ENCODE results near the gene TPO.

Gene TPO

GRCh38 chr2:1539973-1540372 lies 126.7 kb downstream of the TPO start:
- no peak for DNase-seq

GRCh38 chr2:1540481-1540880 lies 127.2 kb downstream of the TPO start:
- DNase-seq: no peak

- DNase-seq: no peak
Observed at GRCh38 chr2:1541040-1541439, 127.8 kb downstream of the TPO start.

- peak; percentile 54 for DNase-seq
Observed at GRCh38 chr2:1541819-1542475, 128.7 kb downstream of the TPO start.

- DNase-seq: no peak
Observed at GRCh38 chr2:1542971-1543370, 129.7 kb downstream of the TPO start.

GRCh38 chr2:1543776-1544477 lies 130.7 kb downstream of the TPO start:
- DNase-seq: no peak

GRCh38 chr2:1544478-1545069 lies 131.3 kb downstream of the TPO start:
- no peak for DNase-seq

- DNase-seq: peak; percentile 58
Observed at GRCh38 chr2:1546023-1546591, 132.8 kb downstream of the TPO start.

GRCh38 chr2:1546901-1547300 lies 133.6 kb downstream of the TPO start:
- DNase-seq: no peak

GRCh38 chr2:1548910-1549673 lies 135.8 kb downstream of the TPO start:
- DNase-seq: no peak

- DNase-seq: no peak
Observed at GRCh38 chr2:1550076-1550475, 136.8 kb downstream of the TPO start.

GRCh38 chr2:1550658-1551316 lies 137.5 kb downstream of the TPO start:
- DNase-seq: no peak

- DNase-seq: no peak
Observed at GRCh38 chr2:1551905-1552304, 138.6 kb downstream of the TPO start.

- DNase-seq: no peak
Observed at GRCh38 chr2:1552611-1553010, 139.3 kb downstream of the TPO start.

- DNase-seq: no peak
Observed at GRCh38 chr2:1553671-1554295, 140.5 kb downstream of the TPO start.

- no peak for DNase-seq
Observed at GRCh38 chr2:1556286-1556685, 143.0 kb downstream of the TPO start.

GRCh38 chr2:1556776-1557466 lies 143.7 kb downstream of the TPO start:
- DNase-seq: no peak

- DNase-seq: no peak
Observed at GRCh38 chr2:1557467-1557820, 144.2 kb downstream of the TPO start.

- DNase-seq: no peak
Observed at GRCh38 chr2:1559589-1560175, 146.4 kb downstream of the TPO start.

GRCh38 chr2:1561259-1561658 lies 148.0 kb downstream of the TPO start:
- DNase-seq: no peak

GRCh38 chr2:1561811-1562421 lies 148.7 kb downstream of the TPO start:
- no peak for DNase-seq

All from NCI-H2107 (cell line).